ENCODE data around the gene ZNF778.
"Not testable (repeated sequence)": the region's sequence is repeated elsewhere in the genome, so short reads cannot be mapped to it uniquely, and the experiment has no call there.

Gene ZNF778

GRCh38 chr16:89219365-89219764 is 1.9 kb downstream of the ZNF778 start:
- no peak for DNase-seq

GRCh38 chr16:89221604-89222003 is 4.1 kb downstream of the ZNF778 start:
- DNase-seq = no peak

GRCh38 chr16:89222931-89223330 is 5.4 kb downstream of the ZNF778 start:
- DNase-seq = no peak

GRCh38 chr16:89224665-89225064 is 7.2 kb downstream of the ZNF778 start:
- no peak for DNase-seq

GRCh38 chr16:89230255-89230654 is 12.8 kb downstream of the ZNF778 start:
- DNase-seq = no peak

GRCh38 chr16:89232107-89232506 is 14.6 kb downstream of the ZNF778 start:
- DNase-seq = no peak

- no peak for DNase-seq
These were observed 16.4 kb downstream of the ZNF778 start for GRCh38 chr16:89233678-89234490.

GRCh38 chr16:89237733-89238132 is 20.2 kb downstream of the ZNF778 start:
- DNase-seq = no peak

GRCh38 chr16:89241187-89242007 is 23.9 kb downstream of the ZNF778 start:
- DNase-seq = peak; percentile 61

- DNase-seq = no peak
These were observed 25.3 kb downstream of the ZNF778 start for GRCh38 chr16:89242795-89243200.

- no peak for DNase-seq
These were observed 26.2 kb downstream of the ZNF778 start for GRCh38 chr16:89243664-89244063.

- DNase-seq = not testable (repeated sequence)
These were observed 26.8 kb downstream of the ZNF778 start for GRCh38 chr16:89244264-89244663.

- DNase-seq = no peak
These were observed 27.3 kb downstream of the ZNF778 start for GRCh38 chr16:89244754-89245153.

- DNase-seq = no peak
These were observed 28.9 kb downstream of the ZNF778 start for GRCh38 chr16:89246383-89246902.

GRCh38 chr16:89246903-89247733 is 29.6 kb downstream of the ZNF778 start:
- peak; percentile 86 for DNase-seq

GRCh38 chr16:89247734-89248075 is 30.2 kb downstream of the ZNF778 start:
- not testable (repeated sequence) for DNase-seq

GRCh38 chr16:89248196-89248982 is 30.9 kb downstream of the ZNF778 start:
- no peak for DNase-seq

GRCh38 chr16:89253548-89254287 is 36.2 kb downstream of the ZNF778 start:
- no peak for DNase-seq

- DNase-seq = peak; percentile 60
These were observed 39.2 kb downstream of the ZNF778 start for GRCh38 chr16:89256651-89257254.

- DNase-seq = peak; percentile 4
These were observed 39.8 kb downstream of the ZNF778 start for GRCh38 chr16:89257281-89257731.

Data from NCI-H1092 treated with DMSO at 0.1 percent for 48 hours (cell line).